Keratinocyte (primary cell): Measurements from ENCODE around the gene FZD1. TPM values are rescaled to one million over a fixed set of nuclear protein-coding genes. Genes with fewer than 3 reads are reported as not detected.

Experiments used
- DNase-seq: peaks from one replicate; pipeline ENCODE4 v3.0.0-alpha.2; 2011; ENCODE audit warnings: low read depth, missing footprints, low spot score
- FAIRE-seq: peaks from 2 replicates; lab custom pipeline; 2011; peaks lifted over from hg19 to GRCh38; lab: Jason Lieb, UNC
- H2AFZ ChIP-seq: 2 replicates; pipeline ENCODE4 v1.6.0; 2012; ENCODE audit warnings: low read length, control low read depth, inconsistent platforms; ENCODE audit not compliant: control insufficient read depth
- H3K27ac ChIP-seq: 2 replicates; pipeline ENCODE4 v1.5.1; 2011; ENCODE audit warnings: low read length; ENCODE audit not compliant: control insufficient read depth, insufficient read depth
- H3K27me3 ChIP-seq: 3 replicates; pipeline ENCODE4 v1.6.0; 2011; ENCODE audit warnings: low read length; ENCODE audit not compliant: control insufficient read depth, insufficient read depth; ENCODE audit errors: extremely low read depth
- H3K36me3 ChIP-seq, 2 experiments: 2 replicates in 1 of 2; 3 replicates in 1 of 2; pipeline ENCODE4 v1.5.1; 2011; ENCODE audit warnings: low read length in 2 of 2, mild to moderate bottlenecking in 1 of 2; ENCODE audit not compliant: control insufficient read depth in 2 of 2, insufficient read depth in 2 of 2; ENCODE audit errors: extremely low read depth in 1 of 2
- H3K4me1 ChIP-seq: 3 replicates; pipeline ENCODE4 v1.5.1; 2011; ENCODE audit warnings: low read length; ENCODE audit not compliant: control insufficient read depth, insufficient read depth; ENCODE audit errors: extremely low read depth
- H3K4me2 ChIP-seq: 3 replicates; pipeline ENCODE4 v1.6.0; 2011; ENCODE audit warnings: low read depth, low read length; ENCODE audit not compliant: control insufficient read depth, insufficient read depth; ENCODE audit errors: extremely low read depth
- H3K4me3 ChIP-seq, 3 experiments: fragments of 200-600 bp in 1 of 3; sonication (generic) in 1 of 3; 2 replicates in 2 of 3; 3 replicates in 1 of 3; pipeline ENCODE4 v1.5.1; 2011 to 2016; ENCODE audit warnings: low read length in 3 of 3, mild to moderate bottlenecking in 3 of 3, control low read depth in 2 of 3, inconsistent platforms in 1 of 3, low read depth in 1 of 3, mixed read lengths in 1 of 3, mixed run types in 1 of 3, moderate library complexity in 1 of 3; ENCODE audit not compliant: control insufficient read depth in 2 of 3, insufficient read depth in 2 of 3; ENCODE audit errors: extremely low read depth in 1 of 3
- H3K79me2 ChIP-seq: 2 replicates; pipeline ENCODE4 v1.6.0; 2012; ENCODE audit warnings: low read length; ENCODE audit not compliant: control insufficient read depth, insufficient read depth
- H3K9ac ChIP-seq: 3 replicates; pipeline ENCODE4 v1.6.0; 2011; ENCODE audit warnings: low read length; ENCODE audit not compliant: control insufficient read depth, insufficient read depth; ENCODE audit errors: extremely low read depth
- H3K9me1 ChIP-seq: 3 replicates; pipeline ENCODE4 v1.6.0; 2011; ENCODE audit warnings: low read length; ENCODE audit not compliant: control insufficient read depth, insufficient read depth; ENCODE audit errors: extremely low read depth
- H3K9me3 ChIP-seq: 2 replicates; pipeline ENCODE4 v1.5.1; 2012; ENCODE audit warnings: low read depth, low read length; ENCODE audit not compliant: control insufficient read depth
- H4K20me1 ChIP-seq: 3 replicates; pipeline ENCODE4 v1.6.0; 2011; ENCODE audit warnings: low read length; ENCODE audit not compliant: control insufficient read depth, insufficient read depth; ENCODE audit errors: extremely low read depth
- CTCF ChIP-seq, 3 experiments: IDR thresholded peaks in 1 of 3; conservative IDR thresholded peaks in 1 of 3; optimal IDR thresholded peaks in 1 of 3; 2 replicates in 2 of 3; 3 replicates in 1 of 3; pipeline versions ENCODE3 to v1.5.1; 2011; ENCODE audit warnings: low read length in 3 of 3, mild to moderate bottlenecking in 3 of 3, moderate library complexity in 2 of 3, control low read depth in 1 of 3, inconsistent platforms in 1 of 3; ENCODE audit not compliant: insufficient read depth in 2 of 3; ENCODE audit errors: extremely low read depth in 1 of 3
- EZH2 ChIP-seq: IDR thresholded peaks from one replicate; pipeline ENCODE4 v1.6.1; 2012; ENCODE audit warnings: inconsistent platforms, mild to moderate bottlenecking, low read length, moderate library complexity
- dilution Hi-C: fragments of 300-500 bp; cut with MboI; formaldehyde crosslinking; loops from one replicate; pipeline ENCODE4 v1.7.0; 2020; ENCODE audit warnings: low sequenced_read_pairs; ENCODE audit not compliant: extremely low pct_ligation_motif_present
- polyA plus RNA-seq, 5 experiments: library from polyadenylated mRNA; depleted of rRNA in 3 of 5; stranded (reverse) in 3 of 5; stranded (forward) in 1 of 5; unstranded in 1 of 5; fragments of >200 nt; gene quantifications; 1 replicate in 1 of 5; 2 replicates in 3 of 5; 3 replicates in 1 of 5; pipeline versions ENCODE4 v1.2.1 to v1.2.3, GENCODE V29; 2011 to 2012; ENCODE audit warnings: missing spikeins in 2 of 5, low read depth in 1 of 5, low replicate concordance in 1 of 5

FZD1 gene
- polyA plus RNA-seq, 1 donor (not counting 4 experiments of a cell fraction or from before 2014, with no cell fraction given), result 1.3 TPM

- H3K9ac ChIP-seq, result no peak overlapping the region
- TF ChIP-seq EZH2 (no peak), CTCF (optimal IDR thresholded peaks at IDR 0.05 in 1 of 3, IDR thresholded peaks at IDR 0.05 in 1 of 3, conservative IDR thresholded peaks at IDR 0.05 in 1 of 3; ENCODE audit: extremely low read depth in 1 of 3, insufficient read depth in 2 of 3, low read length in 3 of 3) (no peak)
- no peaks in the 10 kb centered on the region for H3K4me1 ChIP-seq
- no peak overlapping the region for H3K4me2 ChIP-seq
- no peaks in the 10 kb centered on the region for H3K9me1 ChIP-seq
- FAIRE-seq (no peak), DNase-seq (no peak)
- no peaks in the 10 kb centered on the region for H3K79me2 ChIP-seq
- no peaks in the 10 kb centered on the region for H3K9me3 ChIP-seq
- H3K27ac ChIP-seq, result no peak overlapping the region
- no peak overlapping the region for H2AFZ ChIP-seq
- H3K27me3 ChIP-seq, result peaks cover 4% of the 10 kb centered on the region
- dilution Hi-C loops, result no loop called here
- H3K36me3 ChIP-seq, result no peaks in the 10 kb centered on the region
- no peaks in the 10 kb centered on the region for H4K20me1 ChIP-seq
- no peak overlapping the region for H3K4me3 ChIP-seq
Measured at GRCh38 chr7:91233212-91233611, 31.0 kb upstream of the FZD1 start.

GRCh38 chr7:91235211-91235832 is 28.9 kb upstream of the FZD1 start:
- H3K9ac ChIP-seq, result no peak overlapping the region
- H3K36me3 ChIP-seq, result no peaks in the 10 kb centered on the region
- H3K27ac ChIP-seq, result no peak overlapping the region
- no peak overlapping the region for H3K4me2 ChIP-seq
- peaks cover 4% of the 10 kb centered on the region for H3K4me1 ChIP-seq
- no peaks in the 10 kb centered on the region for H3K9me1 ChIP-seq
- H4K20me1 ChIP-seq, result no peaks in the 10 kb centered on the region
- FAIRE-seq, result no peak
- no peak for TF ChIP-seq CTCF (optimal IDR thresholded peaks at IDR 0.05 in 1 of 3, IDR thresholded peaks at IDR 0.05 in 1 of 3, conservative IDR thresholded peaks at IDR 0.05 in 1 of 3; ENCODE audit: extremely low read depth in 1 of 3, insufficient read depth in 2 of 3, low read length in 3 of 3)
- no peak for TF ChIP-seq EZH2
- DNase-seq, result no peak
- dilution Hi-C loops, result no loop called here
- no peak overlapping the region for H3K4me3 ChIP-seq
- no peaks in the 10 kb centered on the region for H3K9me3 ChIP-seq
- H3K27me3 ChIP-seq, result no peaks in the 10 kb centered on the region
- no peaks in the 10 kb centered on the region for H3K79me2 ChIP-seq
- H2AFZ ChIP-seq, result no peak overlapping the region
